H1 (cell line): ENCODE results near the gene SLC5A10. TPM values are rescaled to one million over a fixed set of nuclear protein-coding genes. Genes with fewer than 3 reads are reported as not detected.
A peak's percentile ranks its signal among the peaks of the same experiment; 100 is the strongest.

Experiments used
- CTCF ChIA-PET: fragments of 300-600 bp; sonication (Branson Sonifier 250); formaldehyde crosslinking; loops from one replicate; lab custom pipeline; 2021; ENCODE audit not compliant: partially characterized antibody; lab: Charles Lee
- POLR2A ChIA-PET: fragments of 300-600 bp; sonication (Branson Sonifier 250); formaldehyde crosslinking; loops from one replicate; lab custom pipeline; 2021; ENCODE audit warnings: inconsistent platforms; ENCODE audit not compliant: partially characterized antibody; lab: Charles Lee
- DNase-seq, 2 experiments: peaks; one replicate each; pipeline versions ENCODE4 v3.0.0 to v3.0.0-alpha.2; 2010 to 2022; ENCODE audit warnings: low spot score in 2 of 2, low read depth in 1 of 2, mixed read lengths in 1 of 2
- FAIRE-seq: peaks from 2 replicates; lab custom pipeline; 2011; peaks lifted over from hg19 to GRCh38; lab: Jason Lieb, UNC
- H2AFZ ChIP-seq: 2 replicates; pipeline ENCODE4 v1.8.1; 2012; ENCODE audit warnings: low read length, inconsistent platforms
- H2AK5ac ChIP-seq: 2 replicates; pipeline ENCODE4 v1.6.1; 2013; ENCODE audit warnings: low read depth, low read length
- H2BK120ac ChIP-seq: replicated peaks from 2 replicates; pipeline ENCODE3; 2013; ENCODE audit warnings: low read depth, low read length, inconsistent platforms
- H2BK12ac ChIP-seq: 2 replicates; pipeline ENCODE4 v1.6.1; 2013; ENCODE audit warnings: low read depth, low read length
- H2BK15ac ChIP-seq: 2 replicates; pipeline ENCODE4 v1.6.1; 2013; ENCODE audit warnings: low read length
- H2BK20ac ChIP-seq: 2 replicates; pipeline ENCODE4 v1.6.1; 2013; ENCODE audit warnings: low read length
- H2BK5ac ChIP-seq: 2 replicates; pipeline ENCODE4 v1.6.1; 2013; ENCODE audit warnings: low read depth, low read length
- H3K14ac ChIP-seq: 2 replicates; pipeline ENCODE4 v1.6.1; 2013; ENCODE audit warnings: inconsistent platforms; ENCODE audit not compliant: insufficient read length
- H3K18ac ChIP-seq: 2 replicates; pipeline ENCODE4 v1.6.1; 2013; ENCODE audit warnings: low read length; ENCODE audit errors: extremely low read depth
- H3K23ac ChIP-seq: 2 replicates; pipeline ENCODE4 v1.6.1; 2013; ENCODE audit warnings: inconsistent platforms; ENCODE audit not compliant: insufficient read length
- H3K23me2 ChIP-seq: 2 replicates; pipeline ENCODE4 v1.6.1; 2013; ENCODE audit warnings: low read depth, low read length
- H3K27ac ChIP-seq: 2 replicates; pipeline ENCODE4 v1.6.1; 2011; ENCODE audit warnings: low read depth, low read length, inconsistent platforms
- H3K27me3 ChIP-seq, 4 experiments: replicated peaks in 1 of 4; 1 replicate in 1 of 4; 2 replicates in 3 of 4; pipeline versions ENCODE4 v1.6.1 to v1.8.1; 2011 to 2013; ENCODE audit warnings: low read length in 3 of 4, mild to moderate bottlenecking in 3 of 4, inconsistent platforms in 2 of 4, mixed read lengths in 2 of 4, moderate library complexity in 1 of 4; ENCODE audit not compliant: control insufficient read depth in 3 of 4, insufficient read depth in 3 of 4; ENCODE audit errors: extremely low read depth in 1 of 4
- H3K36me3 ChIP-seq, 4 experiments: 2 replicates each; pipeline versions ENCODE4 v1.6.1 to v1.8.1; 2011 to 2013; ENCODE audit warnings: mild to moderate bottlenecking in 4 of 4, low read length in 3 of 4, moderate library complexity in 2 of 4, control low read depth in 1 of 4, inconsistent platforms in 1 of 4; ENCODE audit not compliant: insufficient read depth in 4 of 4, control insufficient read depth in 2 of 4
- H3K4ac ChIP-seq: replicated peaks from 2 replicates; pipeline ENCODE3; 2013; ENCODE audit warnings: low read length, low read depth, mixed read lengths, inconsistent platforms; ENCODE audit not compliant: insufficient read length
- H3K4me1 ChIP-seq, 4 experiments: replicated peaks in 1 of 4; 1 replicate in 1 of 4; 2 replicates in 3 of 4; pipeline versions ENCODE4 v1.6.1 to v1.8.1; 2011 to 2013; ENCODE audit warnings: low read length in 3 of 4, inconsistent platforms in 2 of 4, mixed read lengths in 1 of 4; ENCODE audit not compliant: insufficient read depth in 4 of 4, control insufficient read depth in 3 of 4
- H3K4me2 ChIP-seq, 2 experiments: 2 replicates each; pipeline versions ENCODE4 v1.6.1 to v1.8.1; 2011 to 2013; ENCODE audit warnings: low read depth in 2 of 2, low read length in 2 of 2, control low read depth in 1 of 2, inconsistent platforms in 1 of 2, mild to moderate bottlenecking in 1 of 2; ENCODE audit not compliant: insufficient read depth in 1 of 2
- H3K4me3 ChIP-seq, 4 experiments: fragments of 200-600, 300-600 bp in 1 of 4; sonication (generic), shearing (Covaris generic), sonication (Bioruptor Twin) in 1 of 4; 2 replicates each; pipeline versions ENCODE4 v1.5.1 to v1.8.1; 2011 to 2016; ENCODE audit warnings: low read length in 4 of 4, low read depth in 3 of 4, control low read depth in 2 of 4, inconsistent platforms in 2 of 4, mild to moderate bottlenecking in 2 of 4, mixed read lengths in 1 of 4, moderate library complexity in 1 of 4; ENCODE audit not compliant: insufficient read depth in 2 of 4; ENCODE audit errors: extremely low read depth in 1 of 4
- H3K56ac ChIP-seq: replicated peaks from 2 replicates; pipeline ENCODE3; 2013; ENCODE audit warnings: low read depth, mild to moderate bottlenecking, mixed read lengths, low read length, inconsistent platforms; ENCODE audit not compliant: insufficient read length
- H3K79me1 ChIP-seq: 2 replicates; pipeline ENCODE4 v1.6.1; 2013; ENCODE audit warnings: low read depth, low read length, control low read depth
- H3K79me2 ChIP-seq, 2 experiments: 2 replicates each; pipeline versions ENCODE4 v1.6.1 to v1.8.1; 2012 to 2013; ENCODE audit warnings: low read length in 2 of 2, mild to moderate bottlenecking in 2 of 2, inconsistent platforms in 1 of 2; ENCODE audit not compliant: insufficient read depth in 2 of 2, control insufficient read depth in 1 of 2
- H3K9ac ChIP-seq, 4 experiments: replicated peaks in 1 of 4; 1 replicate in 1 of 4; 2 replicates in 3 of 4; pipeline versions ENCODE4 v1.6.1 to v1.8.1; 2011 to 2013; ENCODE audit warnings: low read depth in 3 of 4, low read length in 3 of 4, control low read depth in 2 of 4, mild to moderate bottlenecking in 2 of 4, moderate library complexity in 2 of 4, inconsistent platforms in 1 of 4; ENCODE audit errors: extremely low read depth in 1 of 4
- H3K9me3 ChIP-seq, 2 experiments: 2 replicates each; pipeline versions ENCODE4 v1.6.1 to v1.8.1; 2012 to 2013; ENCODE audit warnings: mild to moderate bottlenecking in 2 of 2, moderate library complexity in 2 of 2, control low read depth in 1 of 2, inconsistent platforms in 1 of 2, low read depth in 1 of 2, low read length in 1 of 2, mixed read lengths in 1 of 2; ENCODE audit not compliant: insufficient read depth in 2 of 2
- H4K20me1 ChIP-seq, 2 experiments: replicated peaks in 1 of 2; 2 replicates each; pipeline versions ENCODE3 to v1.8.1; 2011 to 2013; ENCODE audit warnings: inconsistent platforms in 2 of 2, low read length in 2 of 2, mild to moderate bottlenecking in 1 of 2; ENCODE audit not compliant: insufficient read depth in 2 of 2, control insufficient read depth in 1 of 2
- H4K5ac ChIP-seq: 2 replicates; pipeline ENCODE4 v1.6.1; 2013; ENCODE audit warnings: low read length, low read depth, mixed read lengths, inconsistent platforms; ENCODE audit not compliant: insufficient read length
- H4K8ac ChIP-seq: 2 replicates; pipeline ENCODE4 v1.8.0; 2013; ENCODE audit warnings: mild to moderate bottlenecking, moderate library complexity, low read length, inconsistent platforms; ENCODE audit not compliant: insufficient read depth; ENCODE audit errors: extremely low read depth
- H4K91ac ChIP-seq: replicated peaks from 2 replicates; pipeline ENCODE3; 2013; ENCODE audit warnings: low read length, mixed read lengths, inconsistent platforms; ENCODE audit not compliant: insufficient read length
- ASH2L ChIP-seq: fragments of 200-600, 300-600 bp; sonication (generic); IDR thresholded peaks from one replicate; pipeline ENCODE4 v1.7.1; 2017; ENCODE audit warnings: low read length
- PHF8 ChIP-seq: fragments of 200-600 bp; sonication (generic); conservative IDR thresholded peaks from 2 replicates; pipeline ENCODE4 v1.7.1; 2012; ENCODE audit warnings: low read depth, mild to moderate bottlenecking, inconsistent platforms, low read length, moderate library complexity
- SIN3A ChIP-seq, 2 experiments: IDR thresholded peaks in 1 of 2; conservative IDR thresholded peaks in 1 of 2; 2 replicates each; pipeline ENCODE4 v1.6.1; 2011 to 2012; ENCODE audit warnings: low read length in 2 of 2, improper control_type of control experiment in 1 of 2, low read depth in 1 of 2, mild to moderate bottlenecking in 1 of 2
- WGBS, 2 experiments: shearing (Covaris generic) in 1 of 2; methylation state at CpG; one replicate each; pipeline versions ENCODE4 v1.1.6 to v1.1.7; 2013 to 2015; ENCODE audit warnings: low lambda C conversion rate in 2 of 2, mixed read lengths in 2 of 2, inconsistent platforms in 1 of 2, low coverage in 1 of 2, missing lambda C conversion rate in 1 of 2; ENCODE audit not compliant: insufficient replicate concordance in 2 of 2, insufficient coverage in 1 of 2, insufficient read length in 1 of 2; ENCODE audit errors: extremely low coverage in 1 of 2, missing lambda C conversion rate in 1 of 2; 5-methylcytosine and 5-hydroxymethylcytosine counted together
- polyA plus RNA-seq, 7 experiments: library from polyadenylated mRNA; depleted of rRNA in 3 of 7; stranded (reverse) in 5 of 7; unstranded in 2 of 7; fragments of >200 nt in 5 of 7; fragments of 200-250 nt in 2 of 7; gene quantifications; 1 replicate in 5 of 7; 2 replicates in 1 of 7; 4 replicates in 1 of 7; pipeline versions ENCODE4 v1.2.1 to v1.2.3, GENCODE V29; 2011 to 2013; ENCODE audit warnings: missing spikeins in 2 of 7, mixed read lengths in 2 of 7
- total RNA-seq: library from RNA; stranded (reverse); fragmentation: NEBNext Ultra II Directional; extraction: Animal tissue kit (Norgen Biotek cat#: 25700); gene quantifications from 2 replicates; pipeline ENCODE4 v1.2.1, GENCODE V29; 2021

SLC5A10 gene
- total and polyA plus RNA-seq, 2 of the 8 experiments (the other 6 are each of a cell fraction or from before 2014, with no cell fraction given), result 0.05 to 0.11 TPM

DNA sequence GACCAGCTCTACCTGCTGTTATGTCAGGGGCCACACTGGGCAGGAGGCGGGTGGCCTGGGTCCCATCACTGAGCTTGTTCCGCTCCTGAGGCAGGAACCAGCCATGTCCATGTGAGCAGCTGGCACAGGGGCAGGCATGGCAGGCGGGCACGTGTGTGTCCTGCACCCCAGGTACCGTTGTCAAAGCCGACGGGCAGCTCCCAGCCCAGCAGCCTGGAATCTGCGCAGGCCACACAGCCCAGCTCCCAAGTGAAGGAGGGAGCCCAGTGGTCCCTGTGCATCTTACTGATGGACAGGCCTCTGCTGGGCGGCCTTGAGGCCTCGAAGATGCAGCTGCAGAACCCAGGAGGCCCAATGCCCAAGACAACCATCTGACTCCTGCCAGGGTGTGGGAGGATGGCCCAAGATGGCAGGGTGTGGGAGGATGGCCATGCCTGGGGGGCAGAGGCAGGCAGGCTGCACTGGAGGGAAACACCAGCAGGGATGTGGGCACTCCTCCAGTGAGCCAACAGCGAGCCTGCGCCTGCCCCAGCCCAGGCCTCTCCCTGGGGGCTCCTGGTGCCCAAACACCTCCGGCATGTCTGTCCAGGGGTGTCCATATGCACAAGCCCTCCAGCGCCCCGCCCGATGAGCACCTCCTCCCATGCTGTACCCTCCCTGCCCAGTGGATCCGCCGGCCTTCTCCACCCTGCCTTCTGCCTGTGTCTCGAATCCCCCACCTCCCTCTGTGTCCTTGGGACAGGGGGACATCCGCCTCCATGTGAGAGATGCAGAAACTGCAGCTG lies 39.8 kb downstream of the SLC5A10 start:
- H3K23me2 ChIP-seq, result no peaks in the 10 kb centered on the region
- H3K79me1 ChIP-seq, result peaks cover 24% of the 10 kb centered on the region
- H2BK5ac ChIP-seq, result peak overlapping the region; percentile 66; the same call in 1 of the 2 replicates
- no peak overlapping the region for H2BK20ac ChIP-seq
- no peak overlapping the region for H3K23ac ChIP-seq
- FAIRE-seq, result no peak
- no peak overlapping the region for H2BK120ac ChIP-seq
- H3K79me2 ChIP-seq, result peaks cover 3 to 56% of the 10 kb centered on the region in 2 experiments; a peak in 3 of 4 replicates
- no peaks in the 10 kb centered on the region for H3K27me3 ChIP-seq
- H3K4me2 ChIP-seq, result no peak overlapping the region
- no peak overlapping the region for H3K14ac ChIP-seq
- POLR2A ChIA-PET, result interaction anchor here (0.9 to 3.0 kb wide), 2 partner anchors 9 to 11 kb away, joined by 3 to 21 read pairs; partner anchors contain the start of gene FAM83G
- H3K9me3 ChIP-seq, result no peaks in the 10 kb centered on the region
- no peak overlapping the region for H3K9ac ChIP-seq
- H2AFZ ChIP-seq, result no peak overlapping the region
- CTCF ChIA-PET, result interaction anchor here (0.8 to 1.5 kb wide), 5 partner anchors 9 to 31 kb away, joined by 3 to 4 read pairs (median 3); no protein-coding TSS in a partner anchor
- H3K4ac ChIP-seq, result no peak overlapping the region
- no peak overlapping the region for H3K27ac ChIP-seq
- 89% methylated on average over 20 of the region's 20 CpGs; no CpG with 5 or more reads in 1 of the 2 experiments for WGBS, 2 experiments
- H3K36me3 ChIP-seq, result peaks cover 0 to 14% (median 9%) of the 10 kb centered on the region in 4 experiments; a peak in 6 of 8 replicates
- no peak overlapping the region for H2AK5ac ChIP-seq
- no peak overlapping the region for H2BK12ac ChIP-seq
- H3K4me1 ChIP-seq, result no peaks in the 10 kb centered on the region
- peaks cover 14 to 37% of the 10 kb centered on the region in 2 experiments for H4K20me1 ChIP-seq
- H3K56ac ChIP-seq, result no peak overlapping the region
- H4K8ac ChIP-seq, result no peak overlapping the region
- no peak overlapping the region for H4K5ac ChIP-seq
- TF ChIP-seq SIN3A (conservative IDR thresholded peaks at IDR 0.05 in 1 of 2, IDR thresholded peaks at IDR 0.05 in 1 of 2; ENCODE audit: low read depth in 1 of 2, low read length in 2 of 2), result no peak
- no peak for TF ChIP-seq ASH2L
- no peak for TF ChIP-seq PHF8
- TF ChIP-seq, all 59 proteins: peak for 0
- Histone ChIP-seq H3K4me3 (no peak overlapping the region), H4K91ac (no peak overlapping the region), H2BK15ac (no peak overlapping the region), H3K18ac (no peak overlapping the region)
- DNase-seq, result no peak
